ENCODE data around the gene ART5.
"Not testable (repeated sequence)": the region's sequence is repeated elsewhere in the genome, so short reads cannot be mapped to it uniquely, and the experiment has no call there.

DNA sequence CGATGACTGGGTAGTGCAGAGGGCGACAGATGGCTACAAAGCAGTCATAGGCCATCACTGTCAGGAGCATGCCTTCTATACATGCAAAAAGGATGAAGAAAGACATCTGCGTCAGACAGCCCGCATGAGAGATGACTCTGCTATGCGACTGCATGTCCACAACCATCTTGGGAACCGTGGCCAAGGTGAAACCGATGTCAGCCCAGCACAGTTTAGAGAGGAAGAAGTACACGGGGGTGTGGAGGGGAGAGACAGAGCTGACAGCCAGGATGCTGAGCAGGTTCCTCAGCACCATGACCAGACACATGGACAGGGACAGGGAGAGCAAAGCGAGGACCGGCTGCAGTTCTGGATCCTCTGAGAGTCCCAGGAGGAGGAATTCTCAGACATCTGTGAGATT lies 41.6 kb downstream of the ART5 start:
- TF ChIP-seq, protein P1, sequence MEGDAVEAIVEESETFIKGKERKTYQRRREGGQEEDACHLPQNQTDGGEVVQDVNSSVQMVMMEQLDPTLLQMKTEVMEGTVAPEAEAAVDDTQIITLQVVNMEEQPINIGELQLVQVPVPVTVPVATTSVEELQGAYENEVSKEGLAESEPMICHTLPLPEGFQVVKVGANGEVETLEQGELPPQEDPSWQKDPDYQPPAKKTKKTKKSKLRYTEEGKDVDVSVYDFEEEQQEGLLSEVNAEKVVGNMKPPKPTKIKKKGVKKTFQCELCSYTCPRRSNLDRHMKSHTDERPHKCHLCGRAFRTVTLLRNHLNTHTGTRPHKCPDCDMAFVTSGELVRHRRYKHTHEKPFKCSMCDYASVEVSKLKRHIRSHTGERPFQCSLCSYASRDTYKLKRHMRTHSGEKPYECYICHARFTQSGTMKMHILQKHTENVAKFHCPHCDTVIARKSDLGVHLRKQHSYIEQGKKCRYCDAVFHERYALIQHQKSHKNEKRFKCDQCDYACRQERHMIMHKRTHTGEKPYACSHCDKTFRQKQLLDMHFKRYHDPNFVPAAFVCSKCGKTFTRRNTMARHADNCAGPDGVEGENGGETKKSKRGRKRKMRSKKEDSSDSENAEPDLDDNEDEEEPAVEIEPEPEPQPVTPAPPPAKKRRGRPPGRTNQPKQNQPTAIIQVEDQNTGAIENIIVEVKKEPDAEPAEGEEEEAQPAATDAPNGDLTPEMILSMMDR (IDR thresholded peaks at IDR 0.05; ENCODE audit: low read depth, low read length), result not testable (repeated sequence)
- TF ChIP-seq POLR2A (IDR thresholded peaks at IDR 0.05; ENCODE audit: extremely low read depth, insufficient read length), result not testable (repeated sequence)

Measured in NB4 (cell line).